Measurements from ENCODE around the gene EML5.

DNA sequence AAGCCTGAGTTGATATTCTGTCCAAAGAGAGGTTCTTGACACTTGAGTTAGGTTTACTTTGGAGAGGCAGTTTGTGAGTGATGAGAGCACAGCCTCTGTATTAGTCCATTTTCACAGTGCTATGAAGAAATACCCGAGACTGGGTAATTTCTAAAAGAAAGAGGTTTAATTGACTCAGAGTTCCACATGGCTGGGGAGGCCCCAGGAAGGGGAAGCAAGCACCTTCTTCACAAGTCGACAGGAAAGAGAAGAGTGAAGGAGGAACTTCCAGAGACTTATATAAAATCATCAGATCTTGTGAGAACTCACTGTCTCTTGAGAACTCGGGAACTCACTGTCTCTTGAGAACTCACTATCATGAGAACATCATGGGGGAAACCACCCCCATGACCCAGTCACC, 224.6 kb downstream of the EML5 start:
- TF ChIP-seq CTCF (IDR thresholded peaks at IDR 0.05) (no peak), POLR2A (IDR thresholded peaks at IDR 0.05) (no peak)
